ENCODE data around the gene ADAM19. TPM values are rescaled to one million over a fixed set of nuclear protein-coding genes. Genes with fewer than 3 reads are reported as not detected.
"Not testable (repeated sequence)": the region's sequence is repeated elsewhere in the genome, so short reads cannot be mapped to it uniquely, and the experiment has no call there.

ADAM19 gene
- total RNA-seq, 1 experiment from 2014 or later = 4.9 TPM

DNA sequence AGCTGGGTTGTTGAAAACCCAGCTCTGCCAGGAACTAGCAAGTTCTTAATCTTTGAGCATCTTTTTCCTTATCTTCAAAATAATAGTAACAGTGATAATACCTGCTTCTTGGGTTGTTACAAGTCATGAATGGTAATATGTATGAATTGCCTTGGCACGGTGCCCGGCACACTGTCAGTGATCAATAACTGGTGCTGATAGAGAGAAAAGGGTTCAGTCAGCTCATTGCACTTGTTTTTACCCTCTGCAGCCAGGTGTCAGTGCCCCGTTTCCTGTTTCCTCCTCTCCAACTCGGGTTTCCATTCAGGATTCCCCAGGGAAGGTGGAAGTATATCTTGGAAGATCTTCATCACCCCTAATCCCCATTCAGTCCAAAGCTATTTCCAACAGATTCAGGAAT lies 131.4 kb downstream of the ADAM19 start:
- H3K9me2 ChIP-seq (replicated peaks; ENCODE audit: insufficient read depth, low read length) = no peaks in the 10 kb centered on the region
- H3K9ac ChIP-seq (ENCODE audit: low read length) = no peak overlapping the region

DNA sequence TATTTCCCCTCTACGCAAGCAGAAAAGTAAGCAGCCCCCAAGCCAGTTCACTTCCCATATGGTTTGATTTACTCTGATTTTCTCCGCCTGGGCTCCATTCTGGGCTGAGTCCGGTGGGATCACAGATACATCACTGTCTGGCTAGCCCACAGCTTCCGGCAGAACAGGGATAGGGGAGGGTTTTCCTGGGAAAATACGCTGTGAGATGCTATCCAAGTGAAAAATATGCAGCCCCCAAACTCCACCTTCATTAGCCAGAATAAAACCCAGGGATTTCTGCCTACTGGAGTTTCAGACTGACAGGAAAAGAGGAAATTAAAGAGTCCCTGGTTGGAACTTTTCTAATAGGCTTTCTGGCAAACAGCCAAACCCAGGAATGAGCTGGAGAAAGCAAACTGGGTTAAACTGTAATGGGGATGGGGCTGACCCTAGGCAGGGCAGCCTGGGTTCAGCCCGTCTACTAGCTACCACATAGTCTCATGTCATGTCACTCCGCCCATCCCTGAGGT lies 132.5 kb downstream of the ADAM19 start:
- H3K4me2 ChIP-seq (ENCODE audit: low read depth, low read length, poor library complexity, severe bottlenecking) = no peak overlapping the region
- H3K4me3 ChIP-seq (ENCODE audit: low read length) = no peak overlapping the region
- no peak overlapping the region for H2AFZ ChIP-seq (ENCODE audit: low read length)
- no peaks in the 10 kb centered on the region for H3K27me3 ChIP-seq (ENCODE audit: low read length)
- no peaks in the 10 kb centered on the region for H4K20me1 ChIP-seq (ENCODE audit: insufficient read depth, low read depth, low read length)
- no peak overlapping the region for H3K27ac ChIP-seq (ENCODE audit: low read length)
- H3K9me3 ChIP-seq (ENCODE audit: low read length) = no peaks in the 10 kb centered on the region
- H3K9me2 ChIP-seq (replicated peaks; ENCODE audit: insufficient read depth, low read length) = no peaks in the 10 kb centered on the region
- no peaks in the 10 kb centered on the region for H3K36me3 ChIP-seq (ENCODE audit: insufficient read depth, low read length)
- no peaks in the 10 kb centered on the region for H3K4me1 ChIP-seq (ENCODE audit: low read length)
- H3K9ac ChIP-seq (ENCODE audit: low read length) = no peak overlapping the region
- no peak for DNase-seq
- H3K79me2 ChIP-seq (ENCODE audit: low read length) = no peaks in the 10 kb centered on the region

More for the DNA sequence above, 131.4 kb downstream of the ADAM19 start:
- Histone ChIP-seq H3K36me3 (ENCODE audit: insufficient read depth, low read length) (no peaks in the 10 kb centered on the region), H3K4me1 (ENCODE audit: low read length) (peaks cover 2% of the 10 kb centered on the region), H4K20me1 (ENCODE audit: insufficient read depth, low read depth, low read length) (no peaks in the 10 kb centered on the region), H3K79me2 (ENCODE audit: low read length) (no peaks in the 10 kb centered on the region), H2AFZ (ENCODE audit: low read length) (no peak overlapping the region), H3K9me3 (ENCODE audit: low read length) (no peaks in the 10 kb centered on the region), H3K27ac (ENCODE audit: low read length) (no peak overlapping the region), H3K4me2 (ENCODE audit: low read depth, low read length, poor library complexity, severe bottlenecking) (no peak overlapping the region), H3K27me3 (ENCODE audit: low read length) (no peaks in the 10 kb centered on the region), H3K4me3 (ENCODE audit: low read length) (no peak overlapping the region)
- DNase-seq = no peak

- Histone ChIP-seq H3K27ac (ENCODE audit: low read length) (no peak overlapping the region), H4K20me1 (ENCODE audit: insufficient read depth, low read depth, low read length) (no peaks in the 10 kb centered on the region), H3K36me3 (ENCODE audit: insufficient read depth, low read length) (no peaks in the 10 kb centered on the region), H3K4me2 (ENCODE audit: low read depth, low read length, poor library complexity, severe bottlenecking) (no peak overlapping the region), H3K79me2 (ENCODE audit: low read length) (no peaks in the 10 kb centered on the region), H3K27me3 (ENCODE audit: low read length) (no peaks in the 10 kb centered on the region), H3K9me3 (ENCODE audit: low read length) (no peaks in the 10 kb centered on the region), H3K4me1 (ENCODE audit: low read length) (no peaks in the 10 kb centered on the region), H3K4me3 (ENCODE audit: low read length) (no peak overlapping the region), H3K9ac (ENCODE audit: low read length) (no peak overlapping the region), H3K9me2 (replicated peaks; ENCODE audit: insufficient read depth, low read length) (no peaks in the 10 kb centered on the region), H2AFZ (ENCODE audit: low read length) (no peak overlapping the region)
- DNase-seq = no peak
Measured at GRCh38 chr5:157434096-157434495, 141.5 kb downstream of the ADAM19 start.

DNA sequence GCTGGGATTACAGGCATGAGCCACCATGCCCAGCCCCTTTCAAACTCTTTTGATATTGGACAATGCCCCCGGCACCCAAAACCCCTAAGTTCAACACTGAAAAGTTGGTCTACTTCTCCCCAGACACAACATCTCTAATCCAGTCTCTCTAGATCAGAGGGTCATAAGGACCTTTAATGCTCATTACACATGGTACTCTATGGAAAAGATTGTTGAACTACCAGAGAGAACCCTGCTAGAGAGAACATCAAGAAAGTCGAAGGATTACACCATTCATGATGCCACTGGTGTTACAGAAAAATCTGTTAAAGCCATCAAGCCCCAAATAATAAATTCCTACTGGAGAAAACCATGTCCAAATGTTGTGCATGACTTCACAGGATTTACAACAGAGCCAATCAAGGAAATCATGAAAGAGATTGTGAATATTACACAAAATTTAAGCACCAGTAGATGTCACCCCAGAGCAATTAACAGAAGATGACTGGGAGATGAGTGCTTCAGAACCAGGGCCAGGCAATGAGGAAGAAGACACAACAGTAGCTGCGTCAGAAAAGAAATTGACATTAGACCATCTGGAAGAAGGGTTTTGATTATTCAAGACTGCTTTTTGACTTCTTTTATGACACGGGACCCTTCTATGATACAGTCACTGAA lies 143.9 kb downstream of the ADAM19 start:
- peak; percentile 80 for DNase-seq
- H3K9me2 ChIP-seq (replicated peaks; ENCODE audit: insufficient read depth, low read length) = no peaks in the 10 kb centered on the region
- H3K4me1 ChIP-seq (ENCODE audit: low read length) = no peaks in the 10 kb centered on the region
- no peaks in the 10 kb centered on the region for H4K20me1 ChIP-seq (ENCODE audit: insufficient read depth, low read depth, low read length)
- no peak overlapping the region for H3K27ac ChIP-seq (ENCODE audit: low read length)
- no peaks in the 10 kb centered on the region for H3K79me2 ChIP-seq (ENCODE audit: low read length)
- H3K9ac ChIP-seq (ENCODE audit: low read length) = no peak overlapping the region
- H3K27me3 ChIP-seq (ENCODE audit: low read length) = no peaks in the 10 kb centered on the region
- H3K9me3 ChIP-seq (ENCODE audit: low read length) = no peaks in the 10 kb centered on the region
- H2AFZ ChIP-seq (ENCODE audit: low read length) = no peak overlapping the region; the same call in 1 of the 2 replicates
- H3K4me3 ChIP-seq (ENCODE audit: low read length) = no peak overlapping the region
- no peaks in the 10 kb centered on the region for H3K36me3 ChIP-seq (ENCODE audit: insufficient read depth, low read length)
- H3K4me2 ChIP-seq (ENCODE audit: low read depth, low read length, poor library complexity, severe bottlenecking) = no peak overlapping the region

DNA sequence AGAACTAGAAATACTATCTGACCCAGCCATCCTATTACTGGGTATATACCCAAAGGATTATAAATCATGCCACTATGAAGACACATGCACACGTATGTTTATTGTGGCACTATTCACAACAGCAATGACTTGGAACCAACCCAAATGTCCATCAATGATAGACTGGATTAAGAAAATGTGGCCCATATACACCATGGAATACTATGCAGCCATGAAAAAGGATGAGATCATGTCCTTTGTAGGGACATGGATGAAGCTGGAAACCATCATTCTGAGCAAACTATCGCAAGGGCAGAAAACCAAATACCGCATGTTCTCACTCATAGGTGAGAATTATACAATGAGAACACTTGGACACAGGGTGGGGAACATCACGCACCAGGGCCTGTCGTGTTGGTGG lies 145.7 kb downstream of the ADAM19 start:
- not testable (repeated sequence) for H4K20me1 ChIP-seq (ENCODE audit: insufficient read depth, low read depth, low read length); H3K36me3 ChIP-seq (ENCODE audit: insufficient read depth, low read length); DNase-seq; H3K79me2 ChIP-seq (ENCODE audit: low read length); H3K9me2 ChIP-seq (replicated peaks; ENCODE audit: insufficient read depth, low read length); H2AFZ ChIP-seq (ENCODE audit: low read length); H3K4me1 ChIP-seq (ENCODE audit: low read length); H3K27me3 ChIP-seq (ENCODE audit: low read length); H3K9ac ChIP-seq (ENCODE audit: low read length); H3K4me3 ChIP-seq (ENCODE audit: low read length); H3K27ac ChIP-seq (ENCODE audit: low read length); H3K4me2 ChIP-seq (ENCODE audit: low read depth, low read length, poor library complexity, severe bottlenecking); H3K9me3 ChIP-seq (ENCODE audit: low read length)

Small RNA genes within 50 kb of the gene (small RNA-seq; reads per million reads assigned to genes)
- gene RNU6-390P = not detected

Other genes with a start within 250 kb of the ADAM19 start
- gene NIPAL4, start 115.6 kb downstream of the ADAM19 start, total RNA-seq (2014; rRNA removed; shearing (Covaris generic); ENCODE audit: low replicate concordance) = not detected in 2 replicates
- not detected in 2 replicates for gene SOX30, start 76.7 kb upstream of the ADAM19 start, total RNA-seq (2014; rRNA removed; shearing (Covaris generic); ENCODE audit: low replicate concordance)
- not detected in 2 replicates for gene C5orf52, start 95.8 kb upstream of the ADAM19 start, total RNA-seq (2014; rRNA removed; shearing (Covaris generic); ENCODE audit: low replicate concordance)
- 18.6 and 25.1 TPM in 2 replicates for gene THG1L, start 155.6 kb upstream of the ADAM19 start, total RNA-seq (2014; rRNA removed; shearing (Covaris generic); ENCODE audit: low replicate concordance)
- 5.7 and 6.5 TPM in 2 replicates for gene LSM11, start 167.9 kb upstream of the ADAM19 start, total RNA-seq (2014; rRNA removed; shearing (Covaris generic); ENCODE audit: low replicate concordance)

Data from Karpas-422 (cell line).